ENCODE results near the gene LSS. TPM values are rescaled to one million over a fixed set of nuclear protein-coding genes. Genes with fewer than 3 reads are reported as not detected.

The LSS gene
- polyA plus RNA-seq, 1 donor from 2014 or later, result 13.5 TPM

Other genes starting within 250 kb of the LSS start
- gene COL6A1, start 247.0 kb downstream of the LSS start, polyA plus RNA-seq, result not detected
- 0.14 TPM for gene COL6A2, start 130.7 kb downstream of the LSS start, polyA plus RNA-seq
- not detected for gene FTCD, start 73.2 kb downstream of the LSS start, polyA plus RNA-seq
- gene SPATC1L, start 44.3 kb downstream of the LSS start, polyA plus RNA-seq, result 15.0 TPM
- 48.5 TPM for gene MCM3AP, start 56.8 kb upstream of the LSS start, polyA plus RNA-seq
- 33.8 TPM for gene YBEY, start 57.6 kb upstream of the LSS start, polyA plus RNA-seq
- gene C21orf58, start 95.1 kb upstream of the LSS start, polyA plus RNA-seq, result 1.3 TPM
- gene PCNT, start 95.4 kb upstream of the LSS start, polyA plus RNA-seq, result 22.4 TPM
- 7.6 TPM for gene DIP2A, start 230.1 kb upstream of the LSS start, polyA plus RNA-seq